A204.1 (cell line): ENCODE results near the gene CEBPG.

ENCODE experiments used
- FAIRE-seq: peaks from 2 replicates; lab custom pipeline; 2012; peaks lifted over from hg19 to GRCh38; lab: Jason Lieb, UNC

Gene CEBPG

DNA sequence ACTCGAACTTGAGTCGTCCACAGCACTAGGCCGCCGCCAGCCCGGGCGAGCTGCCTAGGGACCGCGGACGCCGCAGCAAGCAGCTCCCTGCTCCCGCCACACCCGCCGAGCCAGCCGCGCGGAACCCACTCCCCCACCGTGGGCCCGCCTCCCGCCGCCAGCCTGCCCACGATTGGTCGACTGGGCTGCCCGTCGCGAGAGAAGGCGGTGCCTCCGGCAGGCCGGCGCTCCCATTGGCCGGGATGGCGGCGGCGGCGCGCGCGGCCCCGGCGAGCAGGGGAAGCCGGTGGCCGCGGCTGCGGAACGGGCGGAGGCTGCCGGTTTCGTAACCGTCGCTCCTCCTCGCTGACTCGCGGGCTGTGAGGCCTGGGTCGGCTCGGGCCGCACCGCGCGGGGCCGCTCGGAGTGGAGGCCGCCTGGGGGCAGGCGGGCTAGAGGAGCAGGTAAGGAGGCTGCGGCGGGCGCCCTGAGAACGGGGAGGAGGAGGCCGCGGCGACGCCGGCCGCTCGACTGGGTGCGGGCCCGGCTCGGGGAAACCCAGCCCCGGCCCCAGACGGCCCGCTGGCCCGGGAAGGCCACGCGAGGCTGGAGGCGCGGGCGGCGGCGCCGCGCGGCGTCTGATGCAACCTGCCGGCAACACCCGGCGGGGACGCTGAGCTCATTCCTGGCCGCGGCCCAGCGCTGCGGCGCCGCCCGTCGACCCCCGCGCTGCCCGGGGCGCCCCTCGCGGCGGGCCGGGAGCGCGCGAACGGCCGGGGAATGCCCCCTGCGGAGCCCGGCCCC, at the start of gene CEBPG:
Gene CEBPG, plus strand, starts transcription at position 257 of the 783 bp plus-strand sequence. CDS start 5,531 bp downstream, outside the sequence.
- no peak for FAIRE-seq

DNA sequence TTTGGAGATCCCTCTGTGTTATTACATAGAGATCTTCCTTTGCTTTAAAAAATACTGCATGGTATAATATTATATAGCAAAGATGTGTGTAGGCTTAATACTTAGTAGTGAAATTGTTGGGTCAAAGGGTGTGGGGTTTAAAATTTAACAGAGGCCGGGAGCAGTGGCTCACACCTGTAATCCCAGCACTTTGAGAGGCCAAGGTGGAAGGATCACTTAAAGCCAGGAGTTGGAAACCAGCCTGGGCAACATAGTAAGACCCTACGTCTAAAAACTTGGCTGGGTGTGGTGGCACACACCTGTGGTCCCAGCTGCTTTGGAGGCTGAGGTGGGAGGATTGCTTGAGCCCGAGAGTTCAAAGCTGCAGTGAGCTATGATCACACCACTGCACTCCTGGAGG, 48.9 kb upstream of the CEBPG start:
- no peak for FAIRE-seq

DNA sequence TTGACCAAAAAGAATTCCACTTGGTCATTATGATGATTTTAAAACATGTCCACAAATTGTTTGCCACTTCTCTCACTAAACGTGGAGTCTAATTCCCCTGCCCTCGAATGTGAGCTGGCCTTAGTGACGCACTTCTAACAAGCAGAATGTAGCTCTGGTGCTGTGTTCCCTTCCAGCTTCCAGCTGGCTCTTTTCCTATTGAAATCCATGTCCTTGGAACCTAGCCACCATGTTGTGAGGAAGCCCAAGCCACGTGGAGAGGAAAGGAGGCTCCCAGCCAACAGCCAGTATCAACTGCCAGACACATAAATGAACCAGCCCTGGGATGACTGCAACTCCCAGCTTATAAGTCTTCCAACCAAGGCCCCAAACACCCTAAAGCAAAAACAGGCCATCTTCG, 47.6 kb upstream of the CEBPG start:
- FAIRE-seq: no peak

DNA sequence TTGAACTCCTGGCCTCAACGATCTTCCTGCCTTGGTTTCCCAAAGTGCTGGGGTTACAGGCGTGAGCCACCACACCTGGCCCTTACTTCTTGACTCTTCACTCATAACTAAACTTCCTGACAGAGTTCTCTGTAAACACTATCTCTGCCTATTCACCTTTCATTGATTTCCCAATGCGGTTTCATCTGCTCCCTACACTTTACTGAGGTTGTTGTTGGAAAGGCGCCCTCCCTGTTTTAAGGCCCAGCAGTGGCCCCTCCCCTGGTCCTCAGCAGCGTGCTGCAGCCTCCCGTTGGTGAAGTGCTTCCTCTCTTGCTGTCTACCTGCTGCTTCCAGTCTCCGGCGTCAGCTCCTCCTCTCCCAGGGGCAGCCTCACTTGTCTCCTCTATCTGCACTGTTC, 44.4 kb upstream of the CEBPG start:
- FAIRE-seq: no peak

DNA sequence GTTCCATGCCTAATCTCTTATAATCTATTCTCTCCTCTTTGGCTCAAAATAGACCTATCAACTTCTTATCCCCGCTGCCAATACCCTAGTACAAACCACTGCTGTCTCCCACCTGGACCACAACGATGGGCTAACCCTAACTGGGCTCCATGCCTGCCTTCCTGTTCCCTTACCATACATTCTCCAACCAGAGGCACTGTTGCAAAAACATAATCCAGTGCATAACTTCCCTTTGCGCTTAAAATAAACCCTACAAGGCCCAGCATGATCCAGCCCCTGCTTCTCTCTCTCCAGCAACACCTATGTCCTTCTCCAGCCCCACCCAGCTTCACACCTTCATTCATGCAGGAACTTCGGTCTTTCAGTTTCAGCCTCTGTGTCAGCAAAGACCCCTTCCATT, 43.8 kb upstream of the CEBPG start:
- no peak for FAIRE-seq

DNA sequence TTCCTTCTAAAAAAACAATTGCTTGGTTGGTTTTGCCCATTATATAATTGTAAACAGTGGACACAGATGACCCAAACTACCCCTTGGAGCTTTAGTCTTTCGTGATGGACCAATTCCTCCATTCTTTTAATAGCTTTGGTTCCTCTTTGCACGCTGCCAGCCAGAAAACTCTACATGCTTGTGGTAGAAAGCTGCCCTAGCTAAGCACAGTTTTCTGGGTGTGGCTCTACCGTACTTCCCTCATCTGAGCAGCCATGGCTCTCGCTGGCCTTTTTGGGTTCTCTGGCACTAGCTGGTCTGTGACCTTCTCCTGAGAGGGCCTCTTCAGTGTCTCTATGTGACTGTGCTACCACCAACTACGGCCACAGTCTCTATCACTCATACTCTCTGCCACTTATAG, 41.3 kb upstream of the CEBPG start:
- FAIRE-seq: no peak

DNA sequence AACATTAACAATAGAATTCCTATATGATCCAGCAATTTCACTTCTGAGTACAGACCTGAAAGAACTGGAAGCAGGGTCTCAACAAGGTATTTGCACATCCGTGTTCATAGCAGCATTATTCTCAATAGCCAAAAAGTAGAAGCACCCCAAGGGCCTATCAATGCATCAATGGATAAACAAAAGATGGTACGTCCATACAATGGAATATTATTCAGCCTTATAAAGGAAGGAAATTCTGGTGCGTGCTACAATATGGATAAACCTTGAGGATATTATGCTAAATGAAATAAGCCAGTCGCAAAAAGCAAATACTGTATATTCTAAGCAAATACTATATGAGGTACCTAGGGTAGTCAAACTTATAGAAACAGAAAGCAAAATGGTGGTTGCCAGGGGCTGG, 40.4 kb upstream of the CEBPG start:
- FAIRE-seq: no peak

DNA sequence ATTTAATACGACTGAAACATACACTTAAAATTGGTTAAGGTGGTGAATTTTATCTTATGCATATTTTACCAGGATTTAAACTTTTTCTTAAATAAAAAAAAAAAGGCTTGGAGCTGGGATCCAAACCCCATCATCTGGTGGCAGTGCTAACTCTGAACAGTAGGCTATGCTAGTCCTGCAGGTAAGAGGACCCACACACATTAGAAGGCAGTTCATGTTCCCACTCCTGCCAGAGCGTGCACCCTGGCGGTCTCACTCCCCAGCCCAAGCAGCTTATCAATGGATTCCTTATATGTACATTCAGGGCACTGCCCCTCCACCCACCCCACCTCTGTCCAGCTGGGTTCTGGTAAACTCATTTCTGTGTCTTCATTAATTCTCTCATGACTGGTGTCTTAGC, 39.9 kb upstream of the CEBPG start:
- FAIRE-seq: no peak

DNA sequence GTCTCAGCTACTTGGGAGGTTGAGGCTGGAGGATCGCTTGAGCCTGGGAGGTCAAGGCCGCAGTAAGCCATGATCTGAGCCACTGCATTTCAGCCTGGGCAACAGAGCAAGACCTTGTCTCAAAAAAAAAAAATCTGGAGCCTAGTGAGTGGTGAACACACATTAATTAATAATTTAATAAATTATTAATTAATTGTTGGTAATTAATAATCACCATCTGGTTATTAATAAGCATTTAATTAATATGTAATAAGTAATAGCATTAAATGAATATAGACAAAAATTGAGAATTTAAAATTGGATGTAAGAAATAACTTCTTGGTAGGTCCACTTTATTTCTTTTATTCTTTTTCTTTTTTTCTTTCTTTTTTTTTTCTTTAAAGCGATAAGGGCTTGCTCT, 39.2 kb upstream of the CEBPG start:
- FAIRE-seq: peak; percentile 75

DNA sequence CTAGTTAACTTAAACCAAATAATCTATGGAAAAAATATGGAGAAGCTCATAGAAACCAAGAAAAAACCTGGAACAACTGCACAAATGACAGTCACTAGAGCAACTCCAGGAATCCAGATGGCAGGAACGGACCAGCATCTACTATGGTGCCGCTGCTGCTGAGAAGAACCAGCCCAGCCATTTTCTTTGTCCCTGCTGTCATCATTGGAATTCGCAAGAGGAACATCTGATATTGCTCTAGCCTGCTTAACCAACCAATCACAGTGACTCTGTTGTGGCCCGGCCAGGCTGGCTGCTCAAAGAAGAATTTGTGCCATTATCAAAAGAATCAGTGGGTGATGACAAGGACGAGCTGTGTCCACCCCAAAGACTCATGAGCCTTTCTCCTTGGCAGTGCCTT, 38.1 kb upstream of the CEBPG start:
- no peak for FAIRE-seq

DNA sequence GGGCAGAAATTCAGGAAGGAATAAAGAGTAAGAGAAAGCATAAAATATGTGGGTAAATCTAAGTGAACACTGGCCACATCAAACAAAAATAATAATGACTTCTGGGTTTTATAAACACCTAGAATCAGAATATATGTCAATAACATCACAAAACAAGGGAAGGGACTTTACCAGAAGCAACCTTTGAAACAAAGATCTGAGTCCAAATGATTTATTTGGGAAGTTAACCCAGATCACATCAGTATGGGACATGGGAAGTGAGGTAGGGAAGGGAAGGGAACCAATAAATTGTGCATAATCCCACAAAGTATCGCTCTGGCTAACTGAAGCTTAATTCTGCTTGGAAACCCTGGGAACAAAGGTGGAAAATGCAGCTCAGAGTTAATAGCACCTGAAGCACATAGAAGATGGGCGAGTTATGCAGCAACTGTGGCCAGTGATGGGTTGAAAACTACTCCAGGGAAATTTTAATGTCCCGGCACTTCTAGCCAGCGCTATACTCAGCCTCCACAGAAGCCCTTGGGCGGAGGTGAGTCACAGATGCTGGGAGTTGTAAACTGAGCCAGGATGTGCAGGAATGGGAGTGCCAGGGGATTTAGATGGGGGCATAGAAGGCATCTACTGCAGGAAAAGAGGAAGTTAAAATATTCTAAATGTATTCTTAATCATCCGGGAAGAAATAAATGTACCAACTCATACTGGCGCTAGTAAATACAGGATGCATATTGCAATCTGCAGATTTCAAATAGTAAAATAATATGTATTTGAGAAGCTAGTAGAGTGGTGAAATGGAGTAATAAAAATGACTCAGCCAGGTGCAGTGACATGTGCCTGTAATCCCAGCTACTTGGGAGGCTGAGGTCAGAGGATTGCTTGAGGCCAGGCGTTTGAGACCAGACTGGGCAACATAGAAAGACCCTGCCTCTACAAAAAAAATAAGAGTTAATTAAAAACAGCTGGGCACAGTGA, 34.2 kb upstream of the CEBPG start:
- no peak for FAIRE-seq

DNA sequence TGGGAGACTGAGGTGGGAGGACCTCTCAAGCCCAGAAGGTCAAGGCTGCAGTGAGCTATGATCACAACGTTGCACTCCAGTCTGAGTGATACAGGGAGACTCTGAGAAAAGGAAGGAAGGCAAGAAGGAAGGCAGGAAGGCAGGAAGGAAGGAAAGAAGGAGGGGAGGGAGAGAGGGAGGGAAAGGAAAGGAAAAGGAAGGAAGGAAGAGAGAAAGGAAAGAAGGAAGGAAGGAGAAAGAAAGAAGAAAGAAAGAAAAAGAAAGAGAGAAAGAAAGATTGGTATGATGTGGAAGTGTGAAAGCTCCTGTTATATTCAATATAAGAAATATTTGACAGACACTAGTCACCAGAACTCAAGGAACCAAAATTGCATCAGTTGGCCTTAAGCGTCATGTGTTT, 32.5 kb upstream of the CEBPG start:
- no peak for FAIRE-seq

DNA sequence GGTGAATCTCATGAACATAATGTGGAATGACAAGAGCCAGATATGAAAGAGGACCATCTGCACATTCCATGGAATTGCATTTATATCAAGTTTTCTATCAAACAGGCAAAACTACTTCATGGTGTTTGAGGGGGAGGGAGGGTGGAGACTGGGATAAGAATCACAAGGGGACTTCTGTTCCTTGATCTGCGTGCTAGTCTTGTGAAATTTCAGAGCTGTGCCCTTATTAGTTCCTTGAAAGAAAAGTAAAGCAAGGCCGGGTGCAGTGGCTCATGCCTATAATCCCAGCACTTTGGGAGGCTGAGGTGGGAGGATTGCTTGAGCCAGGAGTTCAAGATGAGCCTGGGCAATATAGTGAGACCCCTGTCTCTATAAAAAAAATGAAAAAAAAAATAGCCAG, 30.2 kb upstream of the CEBPG start:
- no peak for FAIRE-seq

DNA sequence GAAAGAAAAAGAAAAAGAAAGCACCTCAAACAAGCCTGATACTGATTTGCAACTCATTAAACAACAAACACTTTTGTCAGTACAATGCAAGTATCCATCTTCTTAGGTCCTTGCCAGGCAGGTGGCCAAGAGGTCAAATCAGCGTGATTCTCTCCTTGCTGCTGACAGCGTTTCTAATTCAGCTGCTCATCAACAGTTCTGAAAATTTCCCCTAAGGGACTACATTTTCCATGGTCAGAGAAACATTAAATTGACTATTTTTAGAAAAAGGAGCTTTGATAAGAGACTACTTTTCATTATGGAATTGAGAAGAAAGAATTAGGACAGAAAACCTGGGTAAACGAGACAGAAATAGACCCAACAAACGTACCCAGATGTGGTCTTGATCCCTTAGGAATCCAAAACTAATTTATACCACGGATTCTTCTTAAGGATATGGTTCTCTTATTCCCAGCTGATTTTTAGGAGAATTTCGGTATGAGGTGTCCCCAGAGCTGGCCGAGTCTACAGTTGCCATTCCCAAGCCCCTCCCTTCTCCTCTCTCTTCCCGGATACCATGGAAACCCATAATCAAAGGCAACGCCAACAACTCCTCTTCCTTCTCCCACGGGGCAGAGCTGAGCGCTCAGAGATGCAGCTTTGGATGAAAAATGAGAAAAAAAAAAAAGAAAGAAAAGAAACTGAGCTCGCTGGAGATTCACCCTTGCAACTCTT, 29.5 kb upstream of the CEBPG start:
- no peak for FAIRE-seq

DNA sequence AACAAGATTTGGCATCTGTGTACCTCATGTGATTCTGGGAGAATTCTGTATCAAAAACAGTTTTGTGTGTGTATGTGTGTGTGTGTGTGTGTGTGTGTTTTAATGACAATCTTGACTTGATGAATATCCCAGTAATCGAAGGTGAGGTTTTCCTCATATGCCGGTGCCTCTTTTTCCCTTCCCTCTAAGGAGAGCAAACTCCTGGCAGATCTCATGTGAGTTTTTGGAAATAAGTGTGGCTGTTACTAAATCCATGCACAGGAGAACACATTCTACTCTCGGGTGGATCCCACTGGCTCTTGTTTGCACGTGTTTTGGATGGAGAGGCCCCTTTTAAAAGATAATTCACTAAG, 29.0 kb upstream of the CEBPG start:
- FAIRE-seq: no peak

DNA sequence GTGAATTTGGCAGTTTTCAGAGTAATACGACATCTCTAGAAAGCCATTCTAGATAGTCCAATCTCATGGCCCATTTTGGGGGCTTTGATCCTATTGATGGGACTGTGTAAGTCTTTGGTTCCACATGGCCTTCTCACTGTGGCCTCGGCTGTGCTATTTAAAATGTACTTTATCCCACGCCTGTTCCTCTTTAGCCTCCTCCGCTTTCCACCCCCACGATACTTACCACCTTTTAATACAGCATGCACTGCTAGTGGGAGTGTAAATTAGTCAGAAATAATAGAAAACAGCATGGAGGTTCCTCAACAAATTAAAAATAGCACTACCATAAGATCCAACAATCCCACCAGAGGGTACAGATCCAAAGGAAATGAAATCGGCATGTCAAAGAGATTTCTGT, 28.3 kb upstream of the CEBPG start:
- FAIRE-seq: no peak

DNA sequence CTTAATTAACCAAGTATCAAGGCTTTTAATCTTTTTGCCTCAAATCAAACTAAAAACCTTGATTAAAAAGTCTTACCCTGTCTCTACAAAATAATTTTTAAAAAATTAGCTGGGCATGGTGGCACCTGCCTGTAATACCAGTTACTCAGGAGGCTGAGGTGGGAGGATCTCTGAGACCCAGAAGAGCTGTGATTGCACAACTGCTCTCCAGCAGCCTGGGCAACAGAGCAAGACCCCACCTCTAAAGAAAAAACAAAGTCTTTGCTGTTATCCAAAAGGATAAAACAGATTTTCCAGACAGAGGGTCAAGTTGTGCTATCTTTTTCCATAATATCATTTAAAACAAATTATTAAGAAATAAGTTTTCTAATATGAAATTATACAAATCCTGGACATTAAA, 26.8 kb upstream of the CEBPG start:
- FAIRE-seq: no peak

DNA sequence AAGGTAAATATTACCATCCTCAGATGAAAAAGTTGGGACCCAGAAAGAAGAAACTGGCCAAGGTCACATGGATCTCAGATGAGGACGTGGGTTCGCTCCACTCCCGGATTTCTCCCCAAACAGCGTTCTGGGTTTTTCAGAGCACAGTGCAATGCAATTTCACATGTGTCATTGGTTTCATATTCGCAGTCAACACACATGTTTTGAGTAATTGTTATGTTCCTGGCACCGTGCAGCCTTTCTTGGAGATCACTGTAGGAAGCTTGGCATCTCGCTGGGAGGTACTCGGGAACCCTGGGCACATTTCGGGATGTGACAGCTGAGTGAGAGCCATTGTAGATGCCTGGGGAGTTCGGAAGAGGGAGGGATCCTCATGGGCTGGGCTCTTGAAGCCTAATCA, 26.2 kb upstream of the CEBPG start:
- no peak for FAIRE-seq

DNA sequence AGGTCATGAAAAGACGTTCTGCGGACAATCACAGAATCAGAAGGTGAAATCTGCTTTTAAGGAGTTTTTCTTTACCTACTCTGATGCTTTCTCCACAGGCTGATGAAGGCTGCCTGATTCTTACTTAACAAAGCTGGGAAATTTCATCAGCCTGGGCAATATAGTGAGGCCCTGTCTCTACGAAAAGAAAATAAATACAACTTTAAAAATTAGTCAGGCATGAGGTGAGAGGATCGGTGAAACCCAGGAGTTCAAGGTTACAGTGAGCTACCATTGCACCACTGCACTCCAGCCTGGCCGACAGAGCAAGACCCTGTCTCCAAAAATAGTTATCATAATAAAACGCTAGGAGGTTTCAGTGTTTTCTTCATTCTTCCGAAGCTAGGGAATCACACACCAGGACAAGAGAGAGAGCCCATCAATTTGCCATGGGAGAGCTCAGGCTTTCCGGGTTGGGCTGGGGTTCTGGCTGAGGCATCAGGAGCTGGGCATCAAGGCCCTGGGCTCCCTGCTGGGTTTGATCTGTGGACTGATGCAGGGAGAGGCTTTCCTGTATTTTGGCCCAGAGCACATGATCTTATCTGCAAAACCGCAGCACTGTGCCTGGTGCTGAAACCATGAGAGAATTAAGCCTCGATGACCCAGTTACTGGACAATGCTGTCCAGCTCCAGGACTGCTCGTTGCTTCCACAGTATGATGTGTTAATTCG, 25.1 kb upstream of the CEBPG start:
- no peak for FAIRE-seq

DNA sequence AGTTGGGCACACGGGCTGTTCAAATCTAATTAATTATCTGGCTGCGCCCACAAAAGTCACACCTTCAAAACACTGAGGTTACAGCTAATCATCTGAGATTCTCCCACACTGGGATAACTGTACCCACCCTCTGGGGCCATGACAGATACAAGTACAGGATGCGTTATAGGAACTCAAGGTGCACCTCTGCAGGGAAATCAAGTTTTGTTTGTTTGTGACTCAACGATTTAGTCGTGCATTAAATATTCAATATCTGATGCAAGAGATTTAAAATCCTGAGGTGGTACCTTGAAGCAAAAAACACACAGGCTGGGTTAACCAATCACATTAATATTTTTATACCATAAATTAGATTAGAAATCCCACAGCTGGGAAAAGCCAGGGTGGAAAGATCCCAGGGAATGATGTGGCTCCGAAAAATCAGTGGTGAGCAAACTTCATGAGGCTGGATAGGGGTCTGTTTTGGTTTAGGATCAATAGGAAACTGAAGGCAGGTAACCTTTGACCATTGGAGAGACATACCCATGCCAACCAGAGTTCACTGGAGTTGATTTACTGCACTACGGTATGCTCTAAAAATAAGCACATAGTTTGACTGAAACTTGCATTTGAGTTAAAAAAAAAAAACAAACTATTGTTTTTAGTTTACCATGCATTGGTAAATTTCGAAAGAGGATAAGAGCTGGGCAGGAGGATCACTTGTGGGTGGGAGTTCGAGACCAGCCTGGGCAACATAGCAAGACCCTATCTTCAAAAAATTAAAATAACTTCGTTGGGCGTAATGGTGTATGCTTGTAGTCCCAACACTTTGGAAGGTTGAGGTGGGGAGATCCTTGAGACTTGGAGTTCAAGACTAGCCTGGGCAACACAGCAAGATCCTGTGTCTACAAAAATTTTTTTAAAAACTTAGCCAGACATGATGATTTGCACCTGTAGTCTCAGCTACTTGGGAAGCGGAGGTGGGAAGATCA, 23.9 kb upstream of the CEBPG start:
- no peak for FAIRE-seq
